SK-N-MC (cell line): ENCODE data around the gene ZNF28.
"Not testable (repeated sequence)": the region's sequence is repeated elsewhere in the genome, so short reads cannot be mapped to it uniquely, and the experiment has no call there.

Source experiments
- EZH2 ChIP-seq: fragments of 200-600 bp; sonication (generic); IDR thresholded peaks from one replicate; pipeline ENCODE4 v1.6.1; 2017; ENCODE audit warnings: antibody characterized with exemption
- POLR2AphosphoS5 ChIP-seq: IDR thresholded peaks from 2 replicates; pipeline ENCODE4 v1.6.1; 2012; ENCODE audit warnings: mild to moderate bottlenecking, low read depth, low read length, borderline replicate concordance

DNA sequence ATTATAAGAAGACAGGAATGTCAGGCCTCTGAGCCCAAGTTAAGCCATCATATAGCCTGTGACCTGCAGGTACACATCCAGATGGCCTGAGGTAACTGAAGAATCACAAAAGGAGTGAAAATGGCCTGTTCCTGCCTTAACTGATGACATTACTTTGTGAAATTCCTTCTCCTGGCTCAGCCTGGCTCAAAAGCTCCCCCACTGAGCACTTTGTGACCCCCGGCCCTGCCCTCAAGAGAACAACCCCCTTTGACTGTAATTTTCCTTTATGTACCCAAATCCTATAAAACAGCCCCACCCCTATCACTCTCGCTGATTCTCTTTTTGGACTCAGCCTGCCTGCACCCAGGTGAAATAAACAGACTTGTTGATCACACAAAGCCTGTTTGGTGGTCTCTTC is 65.0 kb downstream of the ZNF28 start:
- not testable (repeated sequence) for TF ChIP-seq EZH2, POLR2AphosphoS5
